Measurements from ENCODE around the gene NOTCH2NLA.
"Not testable (repeated sequence)": the region's sequence is repeated elsewhere in the genome, so short reads cannot be mapped to it uniquely, and the experiment has no call there.

The NOTCH2NLA gene

GRCh38 chr1:146228710-146229477 lies at the start of gene NOTCH2NLA:
NOTCH2NLA (minus strand) TSS chr1:146229021; CDS start chr1:146189337, 39,684 bp downstream.
- DNase-seq (ENCODE audit: low read depth in 2 of 2): not testable (repeated sequence)

DNA sequence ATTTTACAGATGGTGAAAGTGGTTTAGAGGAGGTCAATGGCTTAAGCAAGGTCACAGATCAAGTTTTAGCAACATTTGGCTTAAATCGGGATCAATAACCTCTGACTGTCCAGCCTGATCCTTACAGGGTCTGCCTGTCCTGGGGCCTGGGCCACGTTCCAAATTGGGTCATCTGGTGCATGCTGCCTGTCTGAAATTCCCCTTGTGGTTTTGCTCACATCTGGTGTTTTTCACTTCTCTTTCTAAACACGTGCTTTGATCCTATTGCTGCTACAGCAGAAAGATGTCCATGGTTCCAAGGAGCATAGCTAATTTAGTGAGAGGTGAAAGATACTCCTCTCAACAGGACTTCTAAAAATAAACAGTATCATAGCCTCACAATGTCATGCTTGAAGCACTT lies 49.5 kb upstream of the NOTCH2NLA start:
- DNase-seq (ENCODE audit: low read depth in 2 of 2): not testable (repeated sequence)

DNA sequence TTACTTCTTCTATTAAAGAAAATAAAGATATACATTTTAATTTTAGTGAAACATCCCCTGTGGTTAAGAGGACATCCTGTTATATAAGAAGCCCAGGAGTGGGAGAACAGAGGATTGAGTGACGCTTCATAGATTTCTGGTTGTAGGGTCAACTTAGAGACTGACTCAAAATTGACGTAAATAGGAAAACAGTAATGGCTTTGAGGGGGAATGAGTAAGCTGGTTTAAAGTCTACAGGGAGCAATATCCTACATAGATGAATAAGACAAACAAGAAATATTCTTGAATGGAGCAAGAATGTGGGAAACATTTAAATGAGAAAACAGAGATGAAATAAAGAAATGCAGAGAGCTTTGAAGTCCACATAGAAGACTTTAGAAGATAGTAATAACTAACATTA lies 48.3 kb upstream of the NOTCH2NLA start:
- not testable (repeated sequence) for DNase-seq (ENCODE audit: low read depth in 2 of 2)

DNA sequence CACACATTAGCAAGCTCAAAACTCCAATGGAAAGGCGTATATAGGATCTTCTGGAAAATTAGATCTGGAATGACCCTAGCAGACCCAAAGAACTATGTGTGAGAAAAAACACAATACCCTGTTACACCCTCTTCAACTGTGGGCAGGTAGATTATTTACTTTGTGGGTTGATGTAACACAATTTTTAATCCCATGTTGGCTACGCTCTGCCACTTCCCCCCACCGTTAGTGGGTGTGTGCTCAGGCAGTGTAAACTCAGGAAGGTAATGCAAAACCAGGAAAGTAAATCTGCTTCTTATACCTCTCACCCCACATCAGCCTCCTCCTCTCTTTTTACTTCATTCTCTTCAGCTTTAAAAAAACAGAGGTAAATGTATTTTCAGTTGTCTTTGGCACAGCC lies 45.3 kb upstream of the NOTCH2NLA start:
- not testable (repeated sequence) for DNase-seq (ENCODE audit: low read depth in 2 of 2)

DNA sequence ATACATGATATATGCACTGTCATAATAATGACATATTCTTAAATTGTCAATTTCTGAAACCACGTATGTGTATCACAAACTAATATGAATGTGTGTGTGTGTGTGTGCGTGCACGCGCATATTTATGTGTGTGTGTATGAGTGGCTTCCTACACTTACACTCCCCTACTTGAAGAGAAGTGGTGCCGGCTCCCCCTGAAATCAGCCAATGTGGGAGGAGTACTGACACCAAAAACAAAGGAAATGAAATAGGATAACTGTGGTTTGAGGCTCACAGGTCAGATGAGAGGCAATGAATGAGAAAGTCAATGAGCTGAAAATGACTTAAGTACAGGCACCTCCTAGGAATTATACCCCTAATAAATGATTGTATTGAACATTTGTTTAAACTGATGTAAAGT lies 44.4 kb upstream of the NOTCH2NLA start:
- not testable (repeated sequence) for DNase-seq (ENCODE audit: low read depth in 2 of 2)

- not testable (repeated sequence) for DNase-seq (ENCODE audit: low read depth in 2 of 2)
Measured at GRCh38 chr1:146272734-146273133, 43.9 kb upstream of the NOTCH2NLA start.

DNA sequence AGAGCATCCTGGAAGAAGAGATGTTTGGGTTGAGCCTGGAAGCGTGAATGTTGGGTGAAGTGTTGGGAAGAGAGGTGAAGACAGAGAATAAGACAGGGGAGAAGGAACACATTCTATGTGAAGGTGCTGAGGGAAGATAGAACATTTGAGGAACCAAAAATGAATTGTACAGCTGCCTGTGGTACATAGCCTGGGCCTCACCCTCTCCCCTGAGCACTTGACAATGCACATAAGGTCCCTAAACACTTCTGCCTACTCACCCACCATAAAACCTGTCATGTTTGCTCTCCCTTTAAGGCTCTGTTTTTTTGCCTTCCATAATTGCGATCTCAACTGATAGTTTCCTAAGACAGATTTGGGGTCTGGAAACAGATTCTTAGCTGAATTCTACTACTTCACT lies 43.2 kb upstream of the NOTCH2NLA start:
- not testable (repeated sequence) for DNase-seq (ENCODE audit: low read depth in 2 of 2)

DNA sequence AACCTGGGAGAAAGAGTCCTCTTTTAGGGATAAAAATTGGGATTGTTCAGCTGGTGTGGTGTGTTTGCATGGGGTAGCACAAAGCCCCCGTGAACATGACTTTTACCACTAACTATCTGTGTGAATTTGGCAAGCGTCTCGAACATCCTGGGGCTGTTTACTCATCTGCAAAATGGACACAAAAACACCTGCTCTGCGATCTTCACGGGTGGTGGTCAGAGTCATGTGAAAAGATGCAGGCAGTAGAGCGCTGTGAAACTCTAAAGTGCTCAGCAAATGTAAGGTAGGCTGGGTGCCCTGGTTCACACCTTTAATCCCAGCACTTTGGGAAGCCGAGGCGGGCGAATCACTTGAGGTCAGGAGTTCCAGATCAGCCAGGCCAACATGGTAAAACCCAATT lies 41.3 kb upstream of the NOTCH2NLA start:
- not testable (repeated sequence) for DNase-seq (ENCODE audit: low read depth in 2 of 2)

DNA sequence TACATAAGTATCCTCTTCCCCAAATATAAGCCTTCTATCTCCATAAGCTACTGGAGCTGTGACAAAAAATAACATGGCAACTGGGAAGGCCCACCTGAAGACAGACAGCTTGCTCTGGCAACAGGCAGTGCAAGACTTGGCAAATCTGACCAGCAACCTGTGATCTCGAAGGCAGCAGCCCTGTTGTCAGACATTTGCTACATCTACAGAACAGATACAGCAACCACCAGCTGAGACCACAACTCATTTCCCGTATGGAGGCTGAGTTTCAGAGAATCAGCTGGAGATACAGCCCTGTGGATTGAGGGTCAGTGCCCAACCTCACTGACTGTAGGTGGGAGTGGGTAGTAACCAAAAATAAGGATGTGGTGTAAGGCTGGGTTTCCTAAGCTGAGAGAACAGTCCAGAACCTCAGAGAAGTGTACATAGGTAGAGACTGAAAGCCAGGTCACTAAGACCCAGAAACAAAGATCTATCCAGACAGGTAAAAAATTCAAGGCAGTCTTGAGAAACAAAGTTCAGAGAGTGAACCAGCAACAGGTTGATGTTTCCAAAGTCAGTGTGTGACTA lies 37.4 kb upstream of the NOTCH2NLA start:
- DNase-seq (ENCODE audit: low read depth in 2 of 2): not testable (repeated sequence)

- DNase-seq (ENCODE audit: low read depth in 2 of 2): not testable (repeated sequence)
Measured at GRCh38 chr1:146264761-146265160, 35.9 kb upstream of the NOTCH2NLA start.

DNA sequence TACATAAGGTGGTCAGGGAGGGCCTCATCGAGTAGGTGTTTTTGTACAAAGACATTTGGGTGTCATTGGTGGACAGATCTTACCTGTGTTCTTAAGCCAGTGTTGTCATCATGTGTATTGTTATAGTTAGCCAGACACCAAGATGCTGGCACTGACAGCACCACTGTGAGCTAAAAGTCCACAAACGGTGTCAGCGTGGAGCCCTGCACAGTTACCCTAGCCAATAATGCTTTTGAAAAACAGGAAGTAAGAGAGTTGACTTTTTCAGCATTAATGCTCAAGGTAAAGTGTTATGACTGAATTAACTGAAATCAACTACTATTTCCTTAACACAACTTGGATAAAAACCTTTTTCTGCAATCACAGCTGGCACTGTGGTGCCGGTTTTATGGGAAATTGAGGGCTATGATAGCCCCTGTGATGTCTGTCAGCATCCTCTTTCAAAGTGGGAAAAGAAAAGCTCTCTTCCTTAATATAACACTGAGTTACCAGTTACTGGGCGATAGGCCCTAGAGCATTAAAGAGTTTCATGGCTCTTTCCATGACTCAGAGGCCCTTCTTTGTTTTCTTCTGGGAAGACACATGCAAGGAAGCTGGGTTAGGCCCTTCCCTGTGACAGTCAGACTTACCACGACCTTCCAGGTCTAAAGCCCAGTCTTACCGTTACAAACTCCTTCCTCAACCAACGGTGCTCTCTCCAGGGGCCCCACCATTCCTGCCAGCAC lies 31.3 kb upstream of the NOTCH2NLA start:
- DNase-seq (ENCODE audit: low read depth in 2 of 2): not testable (repeated sequence)

GRCh38 chr1:146257992-146258552 lies 29.3 kb upstream of the NOTCH2NLA start:
- DNase-seq (ENCODE audit: low read depth in 2 of 2): not testable (repeated sequence)

- not testable (repeated sequence) for DNase-seq (ENCODE audit: low read depth in 2 of 2)
Measured at GRCh38 chr1:146254569-146255197, 25.9 kb upstream of the NOTCH2NLA start.

DNA sequence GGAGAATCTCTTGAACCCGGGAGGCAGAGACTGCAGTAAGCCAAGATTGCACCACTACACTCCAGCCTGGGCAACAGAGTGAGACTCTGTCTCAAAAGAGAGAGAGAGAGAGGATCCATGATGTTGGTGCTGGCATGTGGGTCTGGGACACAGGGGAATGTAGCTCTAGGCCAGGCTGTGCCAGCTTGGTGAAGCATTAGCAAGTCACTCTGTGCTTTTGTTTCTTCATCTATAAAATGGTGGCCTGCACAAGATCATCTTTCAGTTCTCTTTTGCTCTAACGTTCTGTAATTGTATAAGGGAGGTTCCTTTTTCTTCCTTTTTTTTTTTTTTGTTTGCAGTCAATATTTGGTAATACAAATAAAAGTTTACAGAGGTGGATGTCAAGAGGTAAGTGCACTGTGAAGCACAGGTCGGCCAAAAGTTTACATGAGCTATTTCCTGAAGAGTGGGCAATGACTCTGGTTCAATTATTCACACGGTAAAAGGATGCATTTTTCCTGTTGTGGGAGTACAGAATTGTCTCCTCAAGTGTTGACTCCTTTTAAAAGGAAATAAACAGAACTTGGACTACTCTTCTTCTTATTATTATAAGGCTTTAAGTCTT lies 24.5 kb upstream of the NOTCH2NLA start:
- not testable (repeated sequence) for DNase-seq (ENCODE audit: low read depth in 2 of 2)

GRCh38 chr1:146251523-146251922 lies 22.7 kb upstream of the NOTCH2NLA start:
- DNase-seq (ENCODE audit: low read depth in 2 of 2): not testable (repeated sequence)

DNA sequence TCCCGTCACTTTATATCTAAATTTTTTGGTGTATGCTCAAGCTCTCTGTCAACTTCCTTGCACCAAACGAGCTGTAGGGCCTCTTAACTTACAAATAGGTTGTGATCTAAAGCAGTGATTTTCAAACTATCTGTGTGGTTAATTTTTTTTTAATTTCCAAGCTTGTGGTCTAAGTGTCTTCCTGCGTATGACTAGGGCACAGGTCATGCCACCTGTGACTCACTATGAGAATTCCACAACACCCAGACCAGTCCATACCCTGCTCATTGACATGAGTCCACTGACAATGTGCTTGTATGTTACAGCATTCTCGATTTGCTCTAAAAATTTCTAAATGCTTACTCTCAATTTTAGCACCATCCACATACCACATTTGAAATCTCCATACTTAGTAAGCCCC lies 19.8 kb upstream of the NOTCH2NLA start:
- DNase-seq (ENCODE audit: low read depth in 2 of 2): not testable (repeated sequence)

DNA sequence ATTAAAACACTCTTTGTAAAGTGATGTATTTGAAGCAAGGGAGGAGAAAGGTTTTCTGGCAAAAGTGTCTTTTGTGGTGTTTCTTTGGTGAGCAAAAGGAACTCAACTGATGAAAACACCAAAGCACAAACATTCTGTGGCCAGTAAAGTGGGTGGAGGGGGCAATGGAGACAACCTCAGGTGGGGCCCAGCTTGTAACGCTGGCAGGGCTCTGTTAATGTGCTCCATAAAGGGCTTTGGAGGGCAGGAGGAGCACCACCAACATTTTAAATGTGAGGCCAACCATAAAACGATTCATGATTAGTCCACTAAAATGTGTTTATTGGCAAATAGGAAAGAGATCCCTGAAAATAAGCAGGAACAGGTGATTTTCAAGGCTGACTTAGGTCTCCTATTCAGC lies 7.8 kb upstream of the NOTCH2NLA start:
- DNase-seq (ENCODE audit: low read depth in 2 of 2): not testable (repeated sequence)

DNA sequence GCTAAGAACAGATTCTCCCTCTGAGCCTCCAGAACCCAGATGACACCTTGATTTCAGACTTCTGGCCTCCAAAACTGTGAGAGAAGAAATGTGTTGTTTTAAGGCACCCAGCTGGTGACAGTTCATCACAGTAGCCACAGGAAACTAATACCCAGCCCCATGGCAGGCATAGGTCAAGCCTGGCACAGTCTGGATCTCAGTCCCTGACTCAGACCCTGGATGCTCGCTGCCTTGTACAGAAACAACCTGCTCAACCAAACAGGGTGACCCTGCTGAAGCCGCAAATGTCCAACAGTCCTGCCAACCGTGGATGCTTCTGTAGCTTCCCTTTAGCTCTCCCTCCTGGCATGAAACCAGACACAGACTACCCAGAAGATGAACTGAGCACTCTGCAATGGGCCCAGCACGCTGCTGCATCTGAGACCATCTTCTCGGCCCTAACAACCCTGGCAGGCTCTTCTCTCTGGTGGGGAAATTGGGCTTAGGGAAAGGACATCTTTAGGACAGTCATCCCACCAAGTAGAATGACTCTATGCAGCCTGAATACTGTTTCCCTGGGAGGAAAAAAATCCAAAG lies 7.3 kb upstream of the NOTCH2NLA start:
- not testable (repeated sequence) for DNase-seq (ENCODE audit: low read depth in 2 of 2)

GRCh38 chr1:146228144-146228682 lies 608 bp downstream of the NOTCH2NLA start:
- DNase-seq (ENCODE audit: low read depth in 2 of 2): not testable (repeated sequence)

- DNase-seq (ENCODE audit: low read depth in 2 of 2): not testable (repeated sequence)
Measured at GRCh38 chr1:146174531-146174930, 54.3 kb downstream of the NOTCH2NLA start.

DNA sequence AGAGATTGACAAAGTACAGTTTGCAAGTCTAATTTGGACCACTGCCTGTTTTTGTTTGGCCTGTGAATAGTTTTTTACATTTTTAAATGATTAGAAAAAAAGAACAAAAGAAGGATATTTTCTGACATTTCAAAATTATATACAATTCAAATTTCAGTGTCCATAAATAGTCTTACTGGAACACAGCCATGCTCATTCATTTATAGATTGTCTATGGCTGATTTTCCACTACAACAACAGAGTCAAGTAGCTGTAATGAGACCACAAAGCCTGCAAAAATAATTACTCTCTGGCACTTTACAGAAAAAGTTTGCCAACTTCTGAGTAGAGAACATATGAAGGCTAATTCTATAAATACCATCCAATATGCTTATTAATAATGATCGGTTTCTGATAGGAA lies 61.1 kb downstream of the NOTCH2NLA start:
- not testable (repeated sequence) for DNase-seq (ENCODE audit: low read depth in 2 of 2)

All from activated CD4-positive, alpha-beta T cell treated with anti-CD3 and anti-CD28 coated beads for 24 hours (primary cell).